SU-DHL-6 (cell line): Measurements from ENCODE around the gene WWP2.

Experiments used
- H2AFZ ChIP-seq: fragments of 200-600 bp; sonication (generic); 2 replicates; pipeline ENCODE4 v1.6.1; 2014; ENCODE audit warnings: low read depth, mild to moderate bottlenecking, moderate library complexity, mixed read lengths, antibody characterized with exemption, low read length; ENCODE audit not compliant: severe bottlenecking
- H3F3A ChIP-seq: fragments of 200-600 bp; shearing (Covaris generic); 2 replicates; pipeline ENCODE4 v1.6.0; 2016; ENCODE audit warnings: antibody characterized with exemption, mild to moderate bottlenecking; ENCODE audit not compliant: insufficient read depth
- H3K27ac ChIP-seq: fragments of 200-600 bp; sonication (generic); 2 replicates; pipeline ENCODE4 v1.5.1; 2016; ENCODE audit warnings: low read depth, mild to moderate bottlenecking, low read length, moderate library complexity, mixed read lengths
- H3K27me3 ChIP-seq: fragments of 200-600 bp; sonication (generic), shearing (Covaris generic); 2 replicates; pipeline ENCODE4 v1.6.0; 2014; ENCODE audit warnings: mild to moderate bottlenecking, low read length
- H3K36me3 ChIP-seq: fragments of 200-600 bp; sonication (generic); 2 replicates; pipeline ENCODE4 v1.6.1; 2014; ENCODE audit warnings: mild to moderate bottlenecking, low read length, mixed read lengths
- H3K4me2 ChIP-seq: fragments of 300-600, 200-600 bp; shearing (Covaris generic), sonication (generic); 2 replicates; pipeline ENCODE4 v1.6.0; 2014; ENCODE audit warnings: low read length, low read depth, mild to moderate bottlenecking; ENCODE audit not compliant: poor library complexity, severe bottlenecking
- H3K4me3 ChIP-seq: fragments of 200-600 bp; sonication (generic); 2 replicates; pipeline ENCODE4 v1.5.1; 2014; ENCODE audit warnings: antibody characterized with exemption, low read length, mild to moderate bottlenecking, mixed read lengths; ENCODE audit not compliant: insufficient read depth, poor library complexity, severe bottlenecking
- H3K79me2 ChIP-seq: fragments of 200-600 bp; sonication (generic); 2 replicates; pipeline ENCODE4 v1.6.1; 2014; ENCODE audit warnings: mild to moderate bottlenecking, low read length, moderate library complexity; ENCODE audit not compliant: insufficient read depth
- H3K9ac ChIP-seq: fragments of 200-600 bp; sonication (generic); 2 replicates; pipeline ENCODE4 v1.7.0; 2014; ENCODE audit warnings: mild to moderate bottlenecking, low read length
- H3K9me2 ChIP-seq: fragments of 200-600 bp; sonication (generic); replicated peaks from 2 replicates; pipeline ENCODE4 v1.6.1; 2014; ENCODE audit warnings: low read length; ENCODE audit not compliant: insufficient read depth
- H3K9me3 ChIP-seq: fragments of 200-600 bp; sonication (generic); 2 replicates; pipeline ENCODE4 v1.6.1; 2014; ENCODE audit warnings: low read length, mixed read lengths; ENCODE audit not compliant: insufficient read depth
- H4K20me1 ChIP-seq: fragments of 200-600 bp; sonication (generic); 2 replicates; pipeline ENCODE4 v1.6.1; 2014; ENCODE audit warnings: low read depth, mild to moderate bottlenecking, antibody characterized with exemption, low read length, moderate library complexity, mixed read lengths
- CTCF ChIP-seq: fragments of 200-600 bp; sonication (generic); IDR thresholded peaks from one replicate; pipeline ENCODE4 v1.5.1; 2017; ENCODE audit warnings: antibody characterized with exemption, mild to moderate bottlenecking, low read length, moderate library complexity; ENCODE audit not compliant: insufficient read depth, poor library complexity, severe bottlenecking
- EZH2phosphoT487 ChIP-seq: fragments of 200-600 bp; sonication (generic), shearing (Covaris generic); conservative IDR thresholded peaks from 2 replicates; pipeline ENCODE4 v1.6.1; 2018; ENCODE audit warnings: mild to moderate bottlenecking, antibody characterized with exemption, low read length, moderate library complexity, mixed read lengths

WWP2 gene

GRCh38 chr16:69940676-69941075, 178.5 kb downstream of the WWP2 start:
- no peaks in the 10 kb centered on the region for H3K36me3 ChIP-seq
- no peaks in the 10 kb centered on the region for H3K9me3 ChIP-seq
- TF ChIP-seq CTCF: no peak
- TF ChIP-seq EZH2phosphoT487: no peak
- no peaks in the 10 kb centered on the region for H3F3A ChIP-seq
- no peaks in the 10 kb centered on the region for H4K20me1 ChIP-seq
- H2AFZ ChIP-seq: no peak overlapping the region
- no peaks in the 10 kb centered on the region for H3K79me2 ChIP-seq
- H3K4me2 ChIP-seq: no peak overlapping the region
- H3K27ac ChIP-seq: no peak overlapping the region
- no peak overlapping the region for H3K9ac ChIP-seq
- no peak overlapping the region for H3K4me3 ChIP-seq
- H3K9me2 ChIP-seq: no peaks in the 10 kb centered on the region
- H3K27me3 ChIP-seq: no peaks in the 10 kb centered on the region

GRCh38 chr16:69941251-69942098, 179.3 kb downstream of the WWP2 start:
- no peak overlapping the region for H3K4me2 ChIP-seq
- no peaks in the 10 kb centered on the region for H3F3A ChIP-seq
- no peak overlapping the region for H2AFZ ChIP-seq
- H3K27ac ChIP-seq: no peak overlapping the region
- no peak for TF ChIP-seq EZH2phosphoT487
- TF ChIP-seq CTCF: no peak
- H3K27me3 ChIP-seq: no peaks in the 10 kb centered on the region
- H3K79me2 ChIP-seq: no peaks in the 10 kb centered on the region
- no peaks in the 10 kb centered on the region for H3K36me3 ChIP-seq
- no peak overlapping the region for H3K4me3 ChIP-seq
- H3K9ac ChIP-seq: no peak overlapping the region
- no peaks in the 10 kb centered on the region for H4K20me1 ChIP-seq
- no peaks in the 10 kb centered on the region for H3K9me3 ChIP-seq
- H3K9me2 ChIP-seq: no peaks in the 10 kb centered on the region

- H3K36me3 ChIP-seq: no peaks in the 10 kb centered on the region
- H3K79me2 ChIP-seq: no peaks in the 10 kb centered on the region
- no peaks in the 10 kb centered on the region for H3K9me3 ChIP-seq
- TF ChIP-seq CTCF: no peak
- no peak for TF ChIP-seq EZH2phosphoT487
- no peaks in the 10 kb centered on the region for H4K20me1 ChIP-seq
- no peak overlapping the region for H3K4me3 ChIP-seq
- H3K27ac ChIP-seq: no peak overlapping the region
- no peaks in the 10 kb centered on the region for H3K9me2 ChIP-seq
- no peaks in the 10 kb centered on the region for H3K27me3 ChIP-seq
- H2AFZ ChIP-seq: no peak overlapping the region
- H3F3A ChIP-seq: no peaks in the 10 kb centered on the region
- H3K9ac ChIP-seq: no peak overlapping the region
- no peak overlapping the region for H3K4me2 ChIP-seq
These were observed 180.0 kb downstream of the WWP2 start for GRCh38 chr16:69942099-69942491.
